Stimulated activated CD4-positive, alpha-beta T cell treated with anti-CD3 and anti-CD28 coated beads, Interleukin-1b, Interleukin-23, amount 100 ng/mL, for 24 hours (primary cell): Measurements from ENCODE around the gene GDF9.

Experiments used
- DNase-seq, 4 experiments: peaks; one replicate each; pipeline ENCODE4 v3.0.0-alpha.2; 2020; ENCODE audit warnings: low read depth in 4 of 4, low spot score in 1 of 4

GDF9 gene, protein sequence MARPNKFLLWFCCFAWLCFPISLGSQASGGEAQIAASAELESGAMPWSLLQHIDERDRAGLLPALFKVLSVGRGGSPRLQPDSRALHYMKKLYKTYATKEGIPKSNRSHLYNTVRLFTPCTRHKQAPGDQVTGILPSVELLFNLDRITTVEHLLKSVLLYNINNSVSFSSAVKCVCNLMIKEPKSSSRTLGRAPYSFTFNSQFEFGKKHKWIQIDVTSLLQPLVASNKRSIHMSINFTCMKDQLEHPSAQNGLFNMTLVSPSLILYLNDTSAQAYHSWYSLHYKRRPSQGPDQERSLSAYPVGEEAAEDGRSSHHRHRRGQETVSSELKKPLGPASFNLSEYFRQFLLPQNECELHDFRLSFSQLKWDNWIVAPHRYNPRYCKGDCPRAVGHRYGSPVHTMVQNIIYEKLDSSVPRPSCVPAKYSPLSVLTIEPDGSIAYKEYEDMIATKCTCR

DNA sequence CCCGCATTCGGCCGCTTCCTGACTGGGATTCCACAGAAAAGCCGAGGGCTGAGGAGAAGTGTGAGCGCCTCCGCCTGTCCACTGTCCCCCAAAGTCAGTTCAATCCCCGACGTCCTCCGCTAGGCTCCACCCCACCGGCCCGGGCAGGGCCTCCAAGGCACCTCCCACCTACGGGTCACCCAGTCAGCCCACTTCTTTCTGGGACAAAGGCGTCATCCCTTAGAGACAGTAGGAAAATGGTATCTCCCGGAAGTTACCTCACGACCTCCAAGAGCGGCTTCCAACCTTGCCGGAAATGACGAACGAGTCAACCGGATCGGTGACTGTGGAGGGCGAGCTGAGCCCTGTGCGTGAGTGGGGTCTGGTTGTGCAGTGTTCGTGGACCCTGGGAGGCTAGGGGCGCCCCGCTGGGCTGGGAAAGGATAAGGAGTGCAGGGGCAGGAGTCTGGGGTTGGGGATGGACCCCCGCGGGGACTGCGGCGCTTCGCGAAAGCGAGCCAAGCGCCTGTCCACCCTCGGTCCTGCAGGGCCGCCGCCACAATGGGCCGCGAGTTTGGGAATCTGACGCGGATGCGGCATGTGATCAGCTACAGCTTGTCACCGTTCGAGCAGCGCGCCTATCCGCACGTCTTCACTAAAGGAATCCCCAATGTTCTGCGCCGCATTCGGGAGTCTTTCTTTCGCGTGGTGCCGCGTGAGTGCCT, at the start of gene GDF9, which contains the start of gene UQCRQ:
Gene GDF9 (minus strand): TSS at position 128 of the 704 bp plus-strand sequence. CDS start 1,936 bp downstream, outside the sequence.
Gene UQCRQ (plus strand): TSS at position 301 of the 704 bp plus-strand sequence. CDS start 240 bp downstream, at position 541.
- DNase-seq = peak; percentile 68 to 86 (median 79)

DNA sequence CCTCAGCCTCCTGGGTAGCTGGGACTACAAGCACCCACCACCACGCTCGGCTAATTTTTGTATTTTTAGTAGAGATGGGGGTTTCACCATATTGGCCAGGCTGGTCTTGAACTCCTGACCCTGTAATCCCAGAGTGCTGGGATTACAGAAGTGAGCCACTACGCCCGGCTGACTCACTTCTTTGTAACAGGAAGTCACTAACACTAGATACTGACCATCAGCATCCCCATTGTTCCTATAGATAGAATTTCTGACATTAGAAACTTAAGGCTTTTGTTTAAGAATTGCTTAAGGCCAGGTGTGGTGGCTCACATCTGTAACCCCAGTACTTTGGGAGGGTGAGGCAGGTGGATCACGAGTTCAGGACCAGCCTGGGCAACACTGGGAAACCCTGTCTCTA, 49.4 kb upstream of the GDF9 start:
- DNase-seq = no peak

DNA sequence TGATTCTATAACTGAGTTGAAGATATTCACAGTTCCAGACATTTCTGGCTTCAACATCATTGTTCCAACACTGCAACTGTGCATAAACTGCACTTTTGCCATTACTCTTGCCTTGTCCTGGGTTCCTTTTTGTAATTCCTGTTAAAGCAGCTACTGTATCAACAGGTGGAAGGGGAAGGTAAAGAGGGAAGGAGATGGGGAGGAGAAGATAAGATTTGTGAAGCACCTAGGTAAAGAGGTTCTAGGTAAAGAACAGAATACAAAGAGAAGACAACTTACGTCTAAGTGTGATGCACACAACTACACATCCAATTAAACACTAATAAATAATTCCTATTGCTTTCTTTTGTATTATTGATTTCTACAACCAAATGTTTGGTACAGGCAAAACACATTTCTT, 43.4 kb upstream of the GDF9 start:
- DNase-seq = no peak

GRCh38 chr5:132907161-132907560, 40.9 kb upstream of the GDF9 start:
- DNase-seq = no peak

- DNase-seq = no peak
Measured at GRCh38 chr5:132905938-132906337, 39.7 kb upstream of the GDF9 start.

GRCh38 chr5:132901730-132902129, 35.5 kb upstream of the GDF9 start:
- DNase-seq = no peak

DNA sequence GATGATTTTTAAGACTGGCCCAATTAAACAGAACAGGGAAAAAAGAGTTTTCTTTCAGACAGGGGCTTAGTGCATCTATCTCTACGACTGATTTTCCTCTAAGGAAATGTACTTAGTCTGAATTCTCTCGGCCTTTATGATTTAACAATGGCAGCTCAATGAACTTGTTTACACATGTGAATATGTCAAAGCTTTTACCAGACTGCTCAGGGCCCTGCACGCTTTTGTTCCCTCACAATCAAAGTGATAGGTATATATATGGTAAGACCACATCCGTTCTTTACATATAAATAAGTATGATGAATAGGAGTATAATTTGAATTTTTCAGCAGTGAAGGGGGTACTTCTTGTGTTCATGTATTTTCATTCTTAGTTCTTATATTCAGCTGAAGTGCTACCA, 34.8 kb upstream of the GDF9 start:
- no peak for DNase-seq

DNA sequence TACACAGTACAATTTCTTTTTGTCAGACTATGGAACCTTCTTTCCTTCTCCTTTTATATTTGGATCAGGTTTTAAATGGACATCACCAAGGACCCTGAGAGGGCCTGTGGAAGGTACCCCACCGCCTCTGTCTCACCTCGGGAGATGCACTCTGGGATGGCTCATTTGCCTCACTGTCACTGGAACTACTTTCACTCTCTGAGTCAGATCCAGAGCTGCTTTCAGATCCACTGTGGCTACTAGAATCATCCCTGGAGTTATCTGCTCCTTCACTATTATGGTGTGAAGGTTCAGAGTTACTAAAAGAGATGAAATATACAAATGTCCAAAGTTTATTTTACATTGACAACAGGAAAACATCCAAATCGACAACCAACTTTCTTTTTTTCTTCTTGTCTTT, 31.8 kb upstream of the GDF9 start:
- no peak for DNase-seq

GRCh38 chr5:132896685-132897084, 30.4 kb upstream of the GDF9 start:
- DNase-seq = no peak

- DNase-seq = no peak
Measured at GRCh38 chr5:132895719-132896305, 29.5 kb upstream of the GDF9 start.

- no peak for DNase-seq
Measured at GRCh38 chr5:132890817-132891216, 24.5 kb upstream of the GDF9 start.

- DNase-seq = no peak
Measured at GRCh38 chr5:132889501-132889900, 23.2 kb upstream of the GDF9 start.

GRCh38 chr5:132887283-132887682, 21.0 kb upstream of the GDF9 start:
- DNase-seq = no peak

DNA sequence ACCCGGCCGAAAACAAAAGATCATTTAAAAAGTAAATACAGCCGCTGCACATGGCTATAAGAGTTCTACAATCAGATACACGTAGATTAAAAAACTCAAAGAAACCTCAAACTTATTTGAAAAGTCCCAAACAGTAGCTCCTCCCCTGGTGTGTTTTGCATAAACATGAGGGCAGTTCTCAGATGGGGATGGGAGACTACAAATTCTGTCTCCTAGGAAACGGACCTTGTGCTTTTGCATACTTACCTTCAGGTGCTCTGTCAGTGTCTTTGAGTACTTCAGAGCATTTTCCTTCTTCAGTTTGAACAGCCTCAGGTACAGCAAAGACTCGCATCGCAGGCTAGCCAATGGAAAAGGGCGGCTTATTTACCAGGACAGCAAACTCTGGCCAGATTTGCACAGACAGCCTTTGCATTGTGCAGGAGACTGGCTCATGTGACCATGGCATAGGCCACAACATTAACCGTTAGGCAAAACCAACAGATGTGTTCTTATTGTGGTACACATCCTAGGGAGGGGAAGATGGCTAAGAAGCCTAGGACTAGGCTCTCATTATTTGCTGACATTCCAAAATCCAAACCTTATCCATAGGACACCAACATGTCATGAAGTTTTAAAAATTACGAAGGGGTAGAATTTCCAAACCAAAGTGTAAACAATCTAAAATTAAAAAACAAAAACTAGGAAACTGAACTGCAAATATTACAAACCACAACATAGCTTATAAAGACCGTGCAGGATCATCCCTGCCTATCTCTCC, 20.0 kb upstream of the GDF9 start:
- no peak for DNase-seq

DNA sequence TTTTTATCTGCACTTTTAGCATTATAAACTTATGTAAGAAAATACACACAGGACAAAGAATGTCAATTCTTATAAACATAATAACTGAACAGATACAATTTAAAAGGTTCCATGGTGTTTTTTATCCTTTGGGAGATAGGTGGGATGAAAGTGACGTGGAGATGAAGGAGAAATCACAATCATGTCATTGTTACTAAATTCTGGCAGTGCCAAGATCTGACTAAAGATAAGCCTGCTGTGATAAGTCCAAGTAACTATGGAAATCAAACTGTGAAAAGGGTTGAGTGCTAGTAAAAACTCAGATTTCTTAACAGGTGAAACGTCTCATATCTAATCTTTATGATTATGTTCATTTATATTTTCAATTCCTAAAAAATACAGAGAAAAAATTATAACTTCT, 18.3 kb upstream of the GDF9 start:
- no peak for DNase-seq

- DNase-seq = no peak
Measured at GRCh38 chr5:132883261-132883834, 17.1 kb upstream of the GDF9 start.

DNA sequence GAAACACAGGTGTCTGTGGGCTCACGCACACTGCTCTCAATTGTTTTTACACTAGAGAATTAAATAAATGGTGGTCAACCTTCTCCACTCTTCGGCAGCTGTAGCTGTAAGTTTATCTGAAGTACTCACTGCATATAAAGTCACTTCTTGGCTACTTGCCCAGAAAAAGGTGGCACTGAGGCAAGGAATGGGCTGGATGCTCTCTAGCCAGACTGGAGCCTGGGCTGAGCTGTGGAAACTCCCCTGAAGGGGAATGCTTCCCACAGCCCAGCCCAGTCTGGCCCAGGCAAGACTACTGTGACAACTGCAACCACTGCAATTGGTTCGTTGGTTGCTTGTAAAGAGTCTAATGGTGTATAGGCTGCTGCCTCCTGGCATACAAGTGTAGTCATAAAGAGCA, 11.7 kb upstream of the GDF9 start:
- DNase-seq = no peak

GRCh38 chr5:132877466-132877865, 11.2 kb upstream of the GDF9 start:
- no peak for DNase-seq

- DNase-seq = no peak
Measured at GRCh38 chr5:132876020-132876759, 9.9 kb upstream of the GDF9 start.

- DNase-seq = no peak
Measured at GRCh38 chr5:132873930-132874271, 7.6 kb upstream of the GDF9 start.
